BLaER1 treated with 17β-estradiol and CSF1 and Interleukin-3, amounts not matched to agents 10 nM and 100 nM (cell line): ENCODE results near the gene ABLIM2.

Experiments
- H3K27ac ChIP-seq, 11 experiments: shearing (Covaris generic); formaldehyde crosslinking; 2 replicates each; pipeline ENCODE4 v1.8.1; 2022
- H3K27me3 ChIP-seq, 11 experiments: shearing (Covaris generic); formaldehyde crosslinking; 2 replicates each; pipeline ENCODE4 v1.8.1; 2022
- H3K36me3 ChIP-seq, 11 experiments: shearing (Covaris generic); formaldehyde crosslinking; 2 replicates each; pipeline ENCODE4 v1.8.1; 2022
- H3K4me1 ChIP-seq, 10 experiments: shearing (Covaris generic); formaldehyde crosslinking; 2 replicates each; pipeline ENCODE4 v1.8.1; 2022
- H3K4me2 ChIP-seq, 11 experiments: shearing (Covaris generic); formaldehyde crosslinking; 2 replicates each; pipeline ENCODE4 v1.8.1; 2022
- H3K4me3 ChIP-seq, 10 experiments: shearing (Covaris generic); formaldehyde crosslinking; 2 replicates each; pipeline ENCODE4 v1.8.1; 2022
- H3K9ac ChIP-seq, 11 experiments: shearing (Covaris generic); formaldehyde crosslinking; 2 replicates each; pipeline ENCODE4 v1.8.1; 2022
- H3K9me3 ChIP-seq, 11 experiments: shearing (Covaris generic); formaldehyde crosslinking; replicated peaks in 1 of 11; 2 replicates each; pipeline ENCODE4 v1.8.1; 2022
- H4K20me1 ChIP-seq, 11 experiments: shearing (Covaris generic); formaldehyde crosslinking; 2 replicates each; pipeline ENCODE4 v1.8.1; 2022
- Cebpa-rat ChIP-seq, 11 experiments: shearing (Covaris generic); IDR thresholded peaks; 2 replicates each; pipeline ENCODE4 v1.8.1; 2022

ABLIM2 gene

GRCh38 chr4:8202108-8203051 is 43.8 kb upstream of the ABLIM2 start:
- peak overlapping the region in 10 of 11 experiments; percentile 37 to 88 (median 82); a peak in 19 of 22 replicates for H3K27ac ChIP-seq
- H3K27me3 ChIP-seq: no peaks in the 10 kb centered on the region
- H3K4me2 ChIP-seq: peak overlapping the region; percentile 92 to 100 (median 99)
- H3K36me3 ChIP-seq: peaks cover 0 to 59% (median 0%) of the 10 kb centered on the region in 11 experiments; a peak in 9 of 22 replicates
- TF ChIP-seq Cebpa-rat (IDR thresholded peaks at IDR 0.05): no peak
- H4K20me1 ChIP-seq: peaks cover 16 to 67% (median 46%) of the 10 kb centered on the region in 11 experiments; a peak in 20 of 22 replicates
- H3K9me3 ChIP-seq: no peaks in the 10 kb centered on the region
- H3K9ac ChIP-seq: peak overlapping the region; percentile 71 to 97 (median 84)
- peak overlapping the region; percentile 62 to 94 (median 77) for H3K4me3 ChIP-seq
- H3K4me1 ChIP-seq: peaks cover 70 to 100% (median 99%) of the 10 kb centered on the region in 10 experiments

GRCh38 chr4:8201321-8201781 is 42.7 kb upstream of the ABLIM2 start:
- peak overlapping the region; percentile 92 to 100 (median 99) for H3K4me2 ChIP-seq
- no peak for TF ChIP-seq Cebpa-rat (IDR thresholded peaks at IDR 0.05)
- peak overlapping the region; percentile 71 to 97 (median 84) for H3K9ac ChIP-seq

GRCh38 chr4:8200302-8200975 is 41.8 kb upstream of the ABLIM2 start:
- H4K20me1 ChIP-seq: peaks cover 16 to 48% (median 37%) of the 10 kb centered on the region in 11 experiments; a peak in 20 of 22 replicates
- peak overlapping the region; percentile 71 to 97 (median 84) for H3K9ac ChIP-seq
- peak overlapping the region; percentile 92 to 100 (median 99) for H3K4me2 ChIP-seq
- no peaks in the 10 kb centered on the region for H3K9me3 ChIP-seq
- H3K27me3 ChIP-seq: peaks cover 0 to 7% (median 5%) of the 10 kb centered on the region in 11 experiments; a peak in 13 of 22 replicates
- peaks cover 0 to 39% (median 0%) of the 10 kb centered on the region in 11 experiments; a peak in 8 of 22 replicates for H3K36me3 ChIP-seq
- no peak for TF ChIP-seq Cebpa-rat (IDR thresholded peaks at IDR 0.05)
- H3K4me1 ChIP-seq: peaks cover 70 to 100% (median 99%) of the 10 kb centered on the region in 10 experiments
- peak overlapping the region; percentile 77 to 92 (median 86) for H3K27ac ChIP-seq
- H3K4me3 ChIP-seq: peak overlapping the region; percentile 62 to 94 (median 77)

More at GRCh38 chr4:8201321-8201781, 42.7 kb upstream of the ABLIM2 start:
- peak overlapping the region; percentile 77 to 92 (median 86) for H3K27ac ChIP-seq
- H3K4me3 ChIP-seq: peak overlapping the region; percentile 62 to 94 (median 77)
- H3K4me1 ChIP-seq: peaks cover 70 to 100% (median 99%) of the 10 kb centered on the region in 10 experiments
- H4K20me1 ChIP-seq: peaks cover 16 to 57% (median 46%) of the 10 kb centered on the region in 11 experiments; a peak in 20 of 22 replicates
- H3K36me3 ChIP-seq: peaks cover 0 to 48% (median 0%) of the 10 kb centered on the region in 11 experiments; a peak in 8 of 22 replicates
- H3K27me3 ChIP-seq: no peaks in the 10 kb centered on the region
- no peaks in the 10 kb centered on the region for H3K9me3 ChIP-seq

- peak overlapping the region; percentile 77 to 92 (median 86) for H3K27ac ChIP-seq
- TF ChIP-seq Cebpa-rat (IDR thresholded peaks at IDR 0.05): no peak
- peaks cover 0 to 33% (median 0%) of the 10 kb centered on the region in 11 experiments; a peak in 7 of 22 replicates for H3K36me3 ChIP-seq
- H4K20me1 ChIP-seq: peaks cover 16 to 42% (median 32%) of the 10 kb centered on the region in 11 experiments; a peak in 20 of 22 replicates
- H3K4me1 ChIP-seq: peaks cover 70 to 100% (median 99%) of the 10 kb centered on the region in 10 experiments
- H3K4me3 ChIP-seq: peak overlapping the region; percentile 62 to 94 (median 77)
- H3K9ac ChIP-seq: peak overlapping the region; percentile 71 to 97 (median 84)
- H3K4me2 ChIP-seq: peak overlapping the region; percentile 92 to 100 (median 99)
- no peaks in the 10 kb centered on the region for H3K9me3 ChIP-seq
- peaks cover 2 to 13% (median 11%) of the 10 kb centered on the region in 11 experiments; a peak in 18 of 22 replicates for H3K27me3 ChIP-seq
Observed at GRCh38 chr4:8199594-8200301, 41.1 kb upstream of the ABLIM2 start.

- Histone ChIP-seq H3K4me1 (peaks cover 70 to 100% (median 99%) of the 10 kb centered on the region in 10 experiments), H3K9me3 (no peaks in the 10 kb centered on the region), H3K4me3 (peak within 1 kb of the TSS; percentile 62 to 94 (median 77)), H3K27ac (peak within 1 kb of the TSS; percentile 77 to 92 (median 86)), H3K27me3 (peaks cover 8 to 20% (median 18%) of the 10 kb centered on the region in 11 experiments; a peak in 20 of 22 replicates), H3K4me2 (peak within 1 kb of the TSS; percentile 92 to 100 (median 99)), H3K36me3 (peaks cover 0 to 26% (median 0%) of the 10 kb centered on the region in 11 experiments; a peak in 4 of 22 replicates), H4K20me1 (peaks cover 16 to 35% (median 26%) of the 10 kb centered on the region in 11 experiments; a peak in 20 of 22 replicates), H3K9ac (peak within 1 kb of the TSS; percentile 71 to 97 (median 84))
- no peak for TF ChIP-seq Cebpa-rat (IDR thresholded peaks at IDR 0.05)
Observed at GRCh38 chr4:8198906-8199593, 40.4 kb upstream of the ABLIM2 start, which contains the start of gene SH3TC1. SH3TC1 (plus strand) TSS chr4:8199290; CDS start chr4:8205195, 5,905 bp downstream.

- H3K27ac ChIP-seq: peak overlapping the region; percentile 33 to 88 (median 81); a peak in 21 of 22 replicates
- H3K36me3 ChIP-seq: peaks cover 0 to 19% (median 0%) of the 10 kb centered on the region in 11 experiments; a peak in 4 of 22 replicates
- H3K4me3 ChIP-seq: peak overlapping the region in 9 of 10 experiments; percentile 10 to 93 (median 68); a peak in 17 of 20 replicates
Observed at GRCh38 chr4:8198206-8198905, 39.7 kb upstream of the ABLIM2 start.

More at GRCh38 chr4:8198206-8198905, 39.7 kb upstream of the ABLIM2 start:
- Histone ChIP-seq H3K27me3 (peaks cover 8 to 26% (median 21%) of the 10 kb centered on the region in 11 experiments; a peak in 20 of 22 replicates), H3K9me3 (no peaks in the 10 kb centered on the region), H4K20me1 (peaks cover 12 to 28% (median 20%) of the 10 kb centered on the region in 11 experiments; a peak in 20 of 22 replicates), H3K4me2 (peak overlapping the region; percentile 86 to 100 (median 99)), H3K9ac (peak overlapping the region in 10 of 11 experiments; percentile 11 to 93 (median 81); a peak in 19 of 22 replicates), H3K4me1 (peaks cover 70 to 100% (median 99%) of the 10 kb centered on the region in 10 experiments)
- TF ChIP-seq Cebpa-rat (IDR thresholded peaks at IDR 0.05): no peak
